Adrenal gland (tissue), 12 donors: ENCODE measurements around the gene GNPTG. TPM values are rescaled to one million over a fixed set of nuclear protein-coding genes. Genes with fewer than 3 reads are reported as not detected.

ENCODE experiments used
- DNase-seq, 7 donors: peaks; one replicate each; pipeline ENCODE4 v3.0.0-alpha.2; 2019 to 2020
- H3K27ac ChIP-seq, 5 donors: fragments of 200-600 bp; sonication (generic) in 4 of 5; 1 replicate in 3 of 5; 2 replicates in 2 of 5; pipeline versions ENCODE4 v1.5.1 to v1.8.0; 2016 to 2020; ENCODE audit warnings: mild to moderate bottlenecking in 1 of 5
- H3K27me3 ChIP-seq: fragments of 200-600 bp; 2 replicates; pipeline ENCODE4 v1.8.0; 2021
- H3K36me3 ChIP-seq, 2 donors: fragments of 200-600 bp; replicated peaks in 1 of 2; 1 replicate in 1 of 2; 2 replicates in 1 of 2; pipeline versions ENCODE4 v1.5.1 to v1.8.0; 2018 to 2022
- H3K4me1 ChIP-seq, 2 donors: fragments of 200-600 bp; replicated peaks in 1 of 2; 1 replicate in 1 of 2; 2 replicates in 1 of 2; pipeline versions ENCODE4 v1.5.1 to v1.8.0; 2018 to 2021
- H3K4me3 ChIP-seq, 4 donors: fragments of 200-600 bp; sonication (generic) in 3 of 4; one replicate each; pipeline ENCODE4 v1.5.1; 2016 to 2018
- H3K9me3 ChIP-seq, 3 donors: fragments of 200-600 bp; sonication (generic) in 1 of 3; replicated peaks in 1 of 3; 1 replicate in 2 of 3; 2 replicates in 1 of 3; pipeline versions ENCODE4 v1.5.1 to v1.8.0; 2016 to 2021
- CTCF ChIP-seq, 6 experiments: fragments of 450-650 bp in 4 of 6; fragments of 200-600 bp in 2 of 6; sonication (generic) in 1 of 6; IDR thresholded peaks; 1 replicate in 5 of 6; 2 replicates in 1 of 6; pipeline versions ENCODE4 v1.5.1 to v1.8.0; 2016 to 2021; ENCODE audit warnings: antibody characterized with exemption in 6 of 6, mild to moderate bottlenecking in 2 of 6, moderate library complexity in 1 of 6
- POLR2A ChIP-seq, 2 donors: fragments of 450-650 bp; IDR thresholded peaks; one replicate each; pipeline ENCODE4 v1.6.1; 2017; ENCODE audit warnings: antibody characterized with exemption in 2 of 2, mild to moderate bottlenecking in 2 of 2, moderate library complexity in 1 of 2
- WGBS, 4 donors: extraction: QIAGEN DNeasy Blood & Tissue Kit in 2 of 4; methylation state at CpG; one replicate each; pipeline versions ENCODE4 v1.1.5 to v1.1.7; 2013 to 2017; 5-methylcytosine and 5-hydroxymethylcytosine counted together
- intact Hi-C, 2 donors: fragments of 100-400 bp; cut with DNase I; formaldehyde crosslinking; loops; one replicate each; pipeline versions ENCODE4 v1.14.1 to v1.15.0; 2022 to 2023
- polyA plus RNA-seq, 3 donors: library from polyadenylated mRNA; stranded (reverse); fragments of 200-250 nt in 2 of 3; fragments of 350-450 nt in 1 of 3; fragmentation: Illumina TruSeq in 1 of 3; extraction: RNeasy Lipid Tissue Mini Kit (QIAGEN cat#74804) in 1 of 3; gene quantifications; one replicate each; pipeline ENCODE4 v1.2.3, GENCODE V29; 2013 to 2014
- total RNA-seq, 9 donors: library from RNA; depleted of rRNA in 4 of 9; stranded (reverse); fragments of >200 nt in 4 of 9; fragments of 120-200 nt in 1 of 9; fragmentation: NEBNext Ultra II Directional in 1 of 9; extraction: Animal tissue kit (Norgen Biotek cat#: 25700) in 1 of 9; gene quantifications; one replicate each; pipeline versions ENCODE4 v1.1.0 to v1.2.4, GENCODE V29; 2013 to 2023
- donor health status: healthy with polysubstance abuse.
- donor health status: Bipolar disorder and iron deficiency.
- donor health status: DM: yes; HTN: yes; CAD: no.
- donor health status: DM: no; HTN: no; CAD: no.
- donor health status: DM: no; HTN: no; CAD: no.
- donor health status: DM: yes; HTN: yes; CAD: no.

The GNPTG gene
- total and polyA plus RNA-seq, 12 donors, result 95.9 to 659 (median 284) TPM

GRCh38 chr16:1392826-1393225, 41.1 kb downstream of the GNPTG start:
- H3K36me3 ChIP-seq, result peaks cover 0 to 57% of the 10 kb centered on the region in 2 donors
- no peaks in the 10 kb centered on the region for H3K4me1 ChIP-seq
- TF ChIP-seq POLR2A (IDR thresholded peaks at IDR 0.05), result no peak
- TF ChIP-seq CTCF (IDR thresholded peaks at IDR 0.05), result no peak
- H3K27ac ChIP-seq, result no peak overlapping the region
- no peak overlapping the region for H3K4me3 ChIP-seq
- intact Hi-C loops, result no loop called here
- no peaks in the 10 kb centered on the region for H3K27me3 ChIP-seq
- no peaks in the 10 kb centered on the region for H3K9me3 ChIP-seq
- no peak for DNase-seq
- WGBS, 4 donors, result 90 to 93% (median 92%) methylated on average over 16 to 17 of the region's 17 CpGs

- Histone ChIP-seq H3K36me3 (peaks cover 0 to 66% of the 10 kb centered on the region in 2 donors), H3K4me3 (no peak overlapping the region), H3K27ac (no peak overlapping the region), H3K4me1 (no peaks in the 10 kb centered on the region), H3K27me3 (no peaks in the 10 kb centered on the region), H3K9me3 (no peaks in the 10 kb centered on the region)
- 94 to 95% (median 95%) methylated on average over 8 to 21 of the region's 21 CpGs for WGBS, 4 donors
- intact Hi-C loops, result no loop called here
- no peak for TF ChIP-seq CTCF (IDR thresholded peaks at IDR 0.05)
- TF ChIP-seq POLR2A (IDR thresholded peaks at IDR 0.05), result no peak
- DNase-seq, result no peak
Measured at GRCh38 chr16:1393613-1394176, 42.0 kb downstream of the GNPTG start.

GRCh38 chr16:1394367-1394951, 42.7 kb downstream of the GNPTG start:
- Histone ChIP-seq H3K9me3 (no peaks in the 10 kb centered on the region), H3K4me3 (no peak overlapping the region), H3K27me3 (no peaks in the 10 kb centered on the region), H3K4me1 (no peaks in the 10 kb centered on the region), H3K27ac (no peak overlapping the region), H3K36me3 (peaks cover 0 to 72% of the 10 kb centered on the region in 2 donors)
- TF ChIP-seq CTCF (IDR thresholded peaks at IDR 0.05) (no peak), POLR2A (IDR thresholded peaks at IDR 0.05) (no peak)
- 91 to 95% (median 92%) methylated on average over 9 to 19 of the region's 19 CpGs for WGBS, 4 donors
- no peak for DNase-seq
- intact Hi-C loops, result no loop called here

GRCh38 chr16:1395444-1396031, 43.8 kb downstream of the GNPTG start:
- no peak for TF ChIP-seq CTCF (IDR thresholded peaks at IDR 0.05)
- TF ChIP-seq POLR2A (IDR thresholded peaks at IDR 0.05), result no peak
- Histone ChIP-seq H3K4me1 (no peaks in the 10 kb centered on the region), H3K9me3 (no peaks in the 10 kb centered on the region), H3K27ac (no peak overlapping the region), H3K36me3 (peaks cover 0 to 67% of the 10 kb centered on the region in 2 donors), H3K27me3 (no peaks in the 10 kb centered on the region), H3K4me3 (no peak overlapping the region)
- intact Hi-C loops, result no loop called here
- DNase-seq, result no peak
- 92 to 94% (median 93%) methylated on average over 10 to 22 of the region's 22 CpGs for whole genome bisulfite sequencing, 4 donors
